Measurements from ENCODE around the gene SNX15.
"Not testable (repeated sequence)": the region's sequence is repeated elsewhere in the genome, so short reads cannot be mapped to it uniquely, and the experiment has no call there.

SNX15 gene

GRCh38 chr11:65027213-65028067, at the start of gene SNX15:
SNX15 (plus strand) TSS chr11:65027439; CDS start chr11:65027538, 99 bp downstream.
- peak; percentile 98 for DNase-seq (ENCODE audit: low read depth)

- DNase-seq (ENCODE audit: low read depth) = not testable (repeated sequence)
These were observed 43.9 kb upstream of the SNX15 start for GRCh38 chr11:64983339-64983738.

- no peak for DNase-seq (ENCODE audit: low read depth)
These were observed 39.0 kb upstream of the SNX15 start for GRCh38 chr11:64987998-64988854.

GRCh38 chr11:64989416-64989815, 37.8 kb upstream of the SNX15 start:
- no peak for DNase-seq (ENCODE audit: low read depth)

- peak; percentile 39 for DNase-seq (ENCODE audit: low read depth)
These were observed 36.9 kb upstream of the SNX15 start for GRCh38 chr11:64990222-64990923.

DNA sequence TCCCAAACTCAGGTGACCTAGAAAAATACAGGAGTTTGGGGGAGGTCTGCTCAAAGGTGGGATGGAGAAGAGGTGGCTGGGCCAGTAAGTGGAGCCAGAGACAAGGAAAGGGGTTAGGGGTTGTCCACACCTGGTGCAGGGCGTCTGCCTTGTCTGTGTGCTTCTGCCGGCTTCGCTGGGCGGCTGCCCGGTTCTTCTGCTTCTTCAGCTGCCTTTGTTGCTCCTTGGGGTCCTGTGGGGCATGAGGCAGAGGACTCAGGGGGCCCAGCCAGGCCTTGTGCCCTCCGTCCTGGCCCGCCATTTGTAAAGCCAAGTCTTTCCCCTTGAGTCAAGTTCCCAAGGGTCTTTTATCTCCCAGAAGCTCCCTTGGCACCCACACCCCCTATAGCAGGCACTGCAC, 32.9 kb upstream of the SNX15 start:
- no peak for DNase-seq (ENCODE audit: low read depth)

- no peak for DNase-seq (ENCODE audit: low read depth)
These were observed 30.9 kb upstream of the SNX15 start for GRCh38 chr11:64996327-64996709.

- DNase-seq (ENCODE audit: low read depth) = peak; percentile 87
These were observed 30.4 kb upstream of the SNX15 start, which contains the start of gene BATF2 for GRCh38 chr11:64996710-64997380. BATF2 (minus strand) TSS chr11:64996971; CDS start chr11:64996914, 57 bp downstream.

DNA sequence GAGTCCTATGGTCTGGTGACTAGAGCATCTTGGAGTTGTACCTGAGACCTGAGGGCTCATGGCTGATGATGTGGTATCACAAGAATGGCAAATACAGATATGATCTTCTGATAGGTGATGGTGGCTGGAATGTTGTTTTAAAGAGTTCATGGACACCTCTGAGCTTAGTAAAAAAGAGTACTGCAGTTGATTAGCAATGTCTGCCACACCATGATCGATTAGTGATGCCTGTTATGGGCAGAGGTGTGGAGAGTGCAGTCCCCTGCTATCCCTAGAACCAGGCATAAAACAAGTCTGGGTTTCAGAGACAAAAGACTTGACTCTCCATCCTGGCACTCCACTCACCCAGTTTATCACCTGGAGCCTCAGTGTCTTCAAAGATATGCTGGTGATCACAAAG, 29.1 kb upstream of the SNX15 start:
- no peak for DNase-seq (ENCODE audit: low read depth)

- DNase-seq (ENCODE audit: low read depth) = no peak
These were observed 28.4 kb upstream of the SNX15 start for GRCh38 chr11:64998690-64999431.

GRCh38 chr11:64999478-64999877, 27.8 kb upstream of the SNX15 start:
- no peak for DNase-seq (ENCODE audit: low read depth)

DNA sequence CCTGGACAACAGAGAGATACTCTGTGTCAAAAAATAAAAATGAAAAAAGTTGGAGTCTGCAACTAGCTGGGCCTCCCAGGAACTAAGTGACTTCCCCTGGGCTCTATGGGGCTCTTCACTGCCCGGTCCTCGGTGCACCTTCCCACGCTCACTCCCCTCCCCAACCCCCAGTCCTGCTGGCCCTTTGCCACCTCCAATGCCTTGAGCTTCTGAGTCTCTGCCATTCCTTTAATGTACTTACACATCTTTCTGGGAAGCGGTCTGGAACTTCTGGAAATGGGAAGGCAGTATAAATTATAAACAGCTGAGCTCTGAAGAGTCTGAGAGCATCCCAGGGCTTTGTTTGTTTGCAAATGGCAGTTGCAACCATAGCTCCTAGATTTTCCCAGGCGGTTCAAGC, 24.5 kb upstream of the SNX15 start:
- DNase-seq (ENCODE audit: low read depth) = no peak

DNA sequence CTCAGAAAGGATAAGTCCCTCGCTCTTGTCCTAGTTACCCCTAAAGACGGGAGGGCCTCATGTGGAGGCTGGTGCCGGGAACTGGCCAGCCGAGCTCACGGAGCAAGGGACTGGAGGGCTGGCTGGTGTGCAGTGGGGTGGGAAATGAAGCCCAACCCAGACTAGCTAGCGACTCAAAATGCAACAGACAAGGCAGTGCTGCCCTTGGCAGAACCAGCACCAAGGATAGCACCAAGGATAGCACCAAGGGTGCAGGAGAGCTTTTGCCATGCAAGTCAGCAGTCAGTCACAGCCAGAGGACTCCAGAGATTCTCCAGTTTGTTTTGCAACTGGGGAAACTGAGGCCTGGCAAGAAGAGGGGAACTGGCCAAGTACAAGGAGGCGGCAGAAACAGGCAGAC, 24.0 kb upstream of the SNX15 start:
- DNase-seq (ENCODE audit: low read depth) = peak; percentile 36

DNA sequence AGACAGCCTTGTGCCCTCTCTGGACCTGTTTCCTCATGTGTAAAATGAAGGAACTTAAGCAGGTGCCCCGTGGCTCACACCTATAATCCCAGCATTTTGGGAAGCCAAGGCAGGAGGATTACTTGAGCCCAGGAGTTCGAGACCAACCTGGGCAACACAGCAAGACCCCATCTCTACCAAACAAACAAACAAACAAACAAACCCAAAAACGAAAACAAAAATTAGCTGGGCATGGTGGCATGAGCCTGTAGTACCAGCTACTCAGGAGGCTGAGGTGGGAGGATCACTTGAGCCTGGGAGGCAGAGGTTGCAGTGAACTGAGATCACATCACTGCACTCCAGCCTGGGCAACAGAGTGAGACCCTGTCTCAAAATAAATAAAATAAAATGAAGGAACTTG, 23.3 kb upstream of the SNX15 start:
- not testable (repeated sequence) for DNase-seq (ENCODE audit: low read depth)

GRCh38 chr11:65008016-65008415, 19.2 kb upstream of the SNX15 start:
- DNase-seq (ENCODE audit: low read depth) = no peak

GRCh38 chr11:65008873-65009272, 18.4 kb upstream of the SNX15 start:
- no peak for DNase-seq (ENCODE audit: low read depth)

DNA sequence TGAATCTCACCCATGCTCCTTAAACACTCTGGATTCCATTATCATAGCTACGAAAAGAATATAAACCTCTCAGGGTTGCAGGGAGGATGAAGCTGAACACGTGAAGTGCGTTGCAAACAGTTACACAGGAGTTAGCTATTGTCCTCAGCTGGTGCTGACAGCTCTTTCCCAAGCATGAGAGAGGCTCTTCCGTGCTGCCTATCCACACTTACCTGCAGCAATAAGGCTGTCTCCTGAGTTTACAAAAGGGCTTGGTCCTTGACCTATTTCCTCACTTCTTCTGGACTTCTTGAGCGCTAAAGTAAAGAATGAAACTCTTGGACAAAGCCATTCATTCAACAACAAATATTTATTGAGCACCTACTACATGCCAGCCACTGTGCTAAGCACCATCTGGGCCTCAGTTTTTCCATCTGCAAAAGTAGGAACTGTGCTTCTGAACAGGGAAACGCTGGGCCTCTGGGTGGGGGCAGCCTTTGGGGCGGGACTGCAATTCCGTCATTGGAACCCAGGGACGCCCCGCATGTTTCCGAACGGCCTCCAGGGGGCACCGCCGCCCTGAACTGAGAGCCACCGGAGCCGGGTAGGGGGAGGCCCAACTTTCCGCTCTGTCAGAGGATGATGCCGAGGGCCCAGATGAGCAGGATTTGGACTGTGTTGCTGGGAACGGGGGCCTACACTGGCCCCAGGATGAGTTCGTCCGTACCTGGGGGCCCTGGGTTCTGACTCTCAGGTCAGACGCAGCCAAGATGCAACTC, 13.9 kb upstream of the SNX15 start:
- peak; percentile 91 for DNase-seq (ENCODE audit: low read depth)

- DNase-seq (ENCODE audit: low read depth) = peak; percentile 93
These were observed 13.1 kb upstream of the SNX15 start, which contains the start of gene ARL2 for GRCh38 chr11:65013888-65014725. ARL2 (plus strand) TSS chr11:65014160; CDS start chr11:65014208, 48 bp downstream.

- DNase-seq (ENCODE audit: low read depth) = no peak
These were observed 12.5 kb upstream of the SNX15 start for GRCh38 chr11:65014726-65015227.
